Kidney capillary endothelial cell (primary cell): Measurements from ENCODE around the gene GMDS.

Source experiments
- DNase-seq: peaks from one replicate; pipeline ENCODE4 v3.0.0-alpha.2; 2018; ENCODE audit warnings: low spot score

The GMDS gene

DNA sequence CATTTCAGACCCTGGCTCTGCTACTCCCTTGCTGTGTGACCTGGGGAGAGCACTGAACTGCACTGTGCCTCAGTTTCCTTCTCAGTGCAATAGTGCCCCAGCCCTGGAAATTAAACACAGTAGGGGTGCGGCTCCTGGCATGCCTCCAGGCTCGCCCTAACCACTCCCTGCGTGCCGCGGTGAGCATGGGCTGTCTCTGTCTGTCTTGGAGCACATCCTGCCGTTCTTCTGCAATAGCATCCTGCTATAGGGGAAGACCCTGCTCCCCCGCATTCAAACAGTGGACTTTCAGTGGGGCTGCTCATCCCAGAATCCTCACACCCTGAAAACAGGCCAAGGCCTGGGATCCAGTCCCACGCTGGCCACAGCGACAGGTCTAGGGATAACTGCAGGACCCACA is 506.2 kb downstream of the GMDS start:
- no peak for DNase-seq

DNA sequence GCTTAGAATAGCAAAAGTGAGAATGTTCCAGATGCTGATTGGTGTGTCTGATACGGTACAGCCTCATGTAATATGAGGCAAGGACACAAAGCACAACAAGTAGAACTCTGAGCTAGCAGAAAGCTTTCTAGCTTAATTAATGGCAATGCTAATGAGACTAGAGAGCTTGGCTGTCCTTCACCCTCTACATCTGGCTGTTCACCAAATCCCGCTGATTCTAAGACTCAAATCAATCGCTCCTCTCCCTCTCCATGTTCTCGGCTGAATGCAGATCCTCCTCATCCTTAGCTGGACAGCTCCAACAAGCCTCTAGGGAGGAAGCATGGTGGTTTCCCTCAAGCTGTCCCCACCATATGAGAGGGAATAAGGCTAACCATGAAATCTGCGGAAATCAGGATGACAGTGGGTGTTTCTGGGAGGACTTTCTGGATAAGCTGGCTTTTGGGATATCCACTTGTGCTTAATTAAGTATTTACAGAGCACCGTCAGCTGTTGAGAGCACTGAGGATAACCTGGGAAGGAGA is 506.8 kb downstream of the GMDS start:
- no peak for DNase-seq

DNA sequence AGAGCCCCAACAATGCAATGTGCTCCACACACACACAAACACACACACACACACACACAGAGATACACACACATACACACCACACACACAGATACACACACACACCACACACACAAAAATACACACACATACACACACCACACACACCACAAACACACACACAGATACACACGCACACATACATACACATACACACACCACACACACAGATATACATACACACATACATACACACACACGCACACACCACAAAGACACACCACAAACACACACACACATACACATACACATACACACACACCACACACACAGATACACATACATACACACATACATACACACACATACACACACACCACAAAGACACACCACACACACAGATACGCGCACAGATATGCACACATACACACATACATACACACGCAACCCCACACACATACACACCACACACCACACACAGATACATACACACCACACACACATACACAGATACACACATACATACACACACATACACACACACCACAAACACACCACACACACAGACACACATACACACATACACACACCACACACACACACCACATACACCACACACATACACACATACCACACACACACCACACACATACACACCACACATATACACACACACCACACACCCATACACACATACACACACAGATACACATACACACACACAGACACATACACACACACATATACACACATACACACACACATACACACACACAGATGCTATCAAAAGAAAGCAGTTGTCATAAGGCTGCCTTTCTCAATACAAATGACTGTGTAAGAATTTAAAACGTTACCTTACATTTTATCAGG is 507.7 kb downstream of the GMDS start:
- no peak for DNase-seq

DNA sequence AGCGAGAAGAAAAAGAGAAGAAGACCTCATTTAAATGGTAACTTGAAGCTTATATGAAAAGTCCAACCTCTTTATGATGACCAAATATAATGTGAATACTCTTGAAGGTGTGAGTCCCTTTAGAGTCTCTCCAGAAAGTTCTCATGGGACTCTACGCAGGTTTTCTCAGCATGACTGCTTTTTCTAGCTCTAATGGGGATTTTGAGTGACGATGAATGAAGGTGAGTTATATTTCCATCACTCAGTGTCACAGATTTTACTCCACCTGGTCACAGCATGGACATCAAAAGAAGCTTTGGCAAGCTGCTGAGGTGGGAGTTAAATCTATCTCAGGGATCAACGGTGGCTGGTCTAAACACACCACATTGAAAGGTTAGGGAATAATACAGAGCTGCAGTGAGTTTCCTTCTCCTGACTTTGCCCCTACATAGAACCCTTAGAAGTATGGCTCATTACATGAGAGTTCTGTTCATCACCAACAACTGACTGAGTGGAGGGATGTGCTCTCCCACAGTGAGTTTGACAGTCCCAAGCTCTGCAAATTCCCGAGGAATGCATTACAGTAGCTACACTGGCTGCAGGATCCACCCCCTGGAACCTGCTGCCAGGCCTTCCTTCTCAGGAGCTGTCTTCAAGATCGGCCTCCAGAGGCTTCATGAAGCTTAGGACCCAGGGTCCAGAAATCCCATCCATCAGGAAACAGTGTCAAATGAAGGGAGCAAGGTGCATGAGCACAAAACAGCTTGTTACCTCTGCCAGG is 508.9 kb downstream of the GMDS start:
- no peak for DNase-seq

DNA sequence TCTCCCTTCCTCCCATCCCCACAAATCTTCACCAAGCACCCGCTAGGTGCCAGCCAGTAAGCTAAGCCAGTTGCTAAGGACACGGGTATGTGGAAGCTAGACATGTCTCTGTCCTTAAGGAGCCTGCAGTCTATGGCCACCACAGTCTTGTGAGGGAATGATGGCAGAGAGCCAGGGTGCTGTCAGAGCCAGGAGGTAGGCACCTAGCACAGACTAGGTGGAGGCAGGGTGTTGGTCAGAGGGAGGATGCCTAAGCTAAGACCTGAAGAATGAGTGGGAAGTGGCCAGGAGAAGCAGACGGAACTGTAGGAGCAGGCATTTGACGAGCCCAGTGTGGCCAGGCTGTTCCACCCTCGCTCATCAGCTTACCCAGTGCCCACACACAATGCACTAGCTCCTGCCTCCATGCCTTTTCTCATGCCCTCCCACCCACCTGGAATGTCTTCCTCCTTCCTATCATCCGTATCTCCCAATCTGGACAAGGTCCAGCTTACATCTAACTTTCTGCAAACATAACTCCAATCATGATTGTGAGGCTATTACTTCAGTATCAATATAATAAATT is 510.1 kb downstream of the GMDS start:
- no peak for DNase-seq

DNA sequence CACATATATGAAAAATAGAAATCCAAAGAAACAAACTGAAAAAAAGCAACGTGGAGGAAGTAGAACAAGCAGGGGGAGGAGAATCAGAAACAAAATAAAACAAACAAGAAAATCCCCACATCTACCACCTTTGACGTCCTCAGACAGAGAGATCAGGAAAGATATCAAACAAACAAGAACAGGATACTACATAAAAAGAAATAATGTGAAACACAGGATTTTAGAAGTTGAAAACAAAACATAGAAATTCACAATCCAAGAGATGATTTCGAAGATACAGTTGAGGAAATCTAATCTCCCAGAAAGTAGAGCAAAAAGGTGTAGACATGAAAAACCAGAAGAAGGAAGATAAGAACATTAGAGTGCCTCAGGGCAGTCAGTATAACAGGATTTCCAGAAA is 514.5 kb downstream of the GMDS start:
- DNase-seq: no peak

DNA sequence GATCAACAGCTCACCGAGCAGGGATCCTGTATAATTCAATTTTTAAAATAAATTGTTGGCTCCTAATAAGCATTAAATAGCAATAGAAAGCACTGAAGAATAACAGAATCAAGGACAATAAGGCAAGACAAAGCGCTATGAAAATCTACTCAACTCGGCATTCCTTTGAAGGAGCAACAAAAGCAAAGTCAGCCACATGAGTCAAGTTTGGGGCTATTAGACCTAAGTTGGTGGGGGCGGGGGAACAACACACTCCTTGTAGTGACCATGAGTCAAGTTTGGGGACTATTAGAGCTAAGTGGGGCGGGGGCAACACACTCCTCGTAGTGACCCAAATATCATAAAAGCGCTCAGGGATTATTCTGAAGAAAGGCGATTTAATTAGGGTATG is 515.7 kb downstream of the GMDS start:
- no peak for DNase-seq

DNA sequence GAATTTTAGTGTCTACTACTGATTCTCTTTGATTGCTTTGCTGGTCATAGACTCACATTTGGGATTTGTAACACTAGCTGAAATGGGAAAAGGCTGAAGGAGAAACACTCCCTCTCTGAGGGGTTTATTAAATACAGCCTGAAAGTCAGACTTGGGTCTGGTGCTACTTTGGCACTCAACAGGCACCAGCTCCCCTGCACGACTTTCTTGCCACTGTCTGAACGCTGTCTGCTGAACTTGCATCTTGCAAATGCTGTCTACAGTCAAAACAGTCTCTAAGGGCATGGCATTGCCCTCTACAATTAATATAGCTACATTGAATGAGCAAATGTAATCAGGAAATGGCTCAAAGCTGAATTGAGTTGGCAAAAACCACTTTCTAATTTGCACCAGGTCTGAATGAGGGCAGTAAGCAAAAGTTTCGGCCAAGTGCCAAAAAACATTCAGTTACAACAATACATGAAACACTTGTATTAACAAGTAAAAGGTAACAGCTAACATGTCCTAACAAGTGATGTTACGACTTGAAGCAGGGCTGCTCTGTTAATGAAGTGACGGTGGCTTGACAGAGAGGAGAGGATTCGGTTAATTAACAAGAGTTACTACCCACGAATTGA is 516.2 kb downstream of the GMDS start:
- DNase-seq: no peak

DNA sequence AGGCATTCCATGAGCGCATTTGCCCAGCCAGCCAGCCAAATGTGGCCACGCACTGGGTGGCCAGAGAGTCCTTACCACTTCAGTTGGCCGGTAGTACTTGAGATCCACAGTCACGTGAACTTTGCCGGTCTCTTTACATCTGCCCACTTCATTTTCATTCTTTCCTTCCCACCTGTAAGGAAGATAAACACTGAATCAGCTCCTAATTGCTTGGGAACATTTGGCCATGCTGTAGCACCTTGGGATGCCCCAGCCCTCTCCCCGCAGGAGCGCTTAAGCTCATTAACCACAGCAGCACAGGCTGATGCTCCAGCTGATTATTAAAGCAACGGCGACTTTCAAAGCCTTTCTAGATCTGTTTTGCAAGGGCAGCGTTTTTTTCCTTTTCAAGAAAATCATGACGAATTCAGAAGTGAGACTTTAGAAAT is 519.0 kb downstream of the GMDS start:
- no peak for DNase-seq

DNA sequence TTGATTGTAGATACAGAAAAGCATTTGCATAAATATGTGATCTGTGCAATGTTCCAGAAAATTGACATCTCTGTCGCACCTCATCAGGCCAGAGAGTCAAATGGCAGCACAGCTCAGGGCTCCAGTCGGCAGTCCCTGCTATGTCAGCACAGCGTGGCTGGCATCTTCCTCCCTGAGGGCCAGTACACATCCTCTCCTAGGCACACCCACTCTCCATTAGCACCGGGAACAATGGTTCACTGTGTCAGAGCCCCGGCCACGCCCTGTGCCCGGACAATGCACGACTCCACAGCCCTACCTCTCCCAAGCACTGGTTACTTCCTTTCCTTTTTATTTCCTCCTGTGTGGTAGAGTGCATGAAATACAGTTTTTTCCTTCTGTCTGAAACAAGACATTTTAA is 520.8 kb downstream of the GMDS start:
- peak; percentile 92 for DNase-seq

DNA sequence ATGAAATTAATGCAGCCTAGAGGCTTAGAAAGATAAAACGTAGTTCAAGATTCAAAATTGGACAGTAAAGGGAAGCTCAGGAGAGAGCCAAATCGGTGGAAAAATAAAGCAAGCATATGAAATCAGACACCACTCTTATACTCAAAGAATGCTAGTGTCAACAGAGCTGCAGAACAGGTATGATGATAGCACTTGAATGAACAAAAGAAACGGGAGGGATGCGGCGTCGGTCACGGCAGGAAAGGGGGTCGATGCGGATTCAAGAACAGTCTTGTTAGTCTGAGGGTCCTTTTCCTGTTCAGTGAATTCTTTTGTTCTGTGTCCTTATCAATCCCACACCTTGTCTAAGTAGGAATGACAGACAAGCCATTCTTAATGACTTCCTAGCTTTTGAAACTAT is 521.3 kb downstream of the GMDS start:
- no peak for DNase-seq

DNA sequence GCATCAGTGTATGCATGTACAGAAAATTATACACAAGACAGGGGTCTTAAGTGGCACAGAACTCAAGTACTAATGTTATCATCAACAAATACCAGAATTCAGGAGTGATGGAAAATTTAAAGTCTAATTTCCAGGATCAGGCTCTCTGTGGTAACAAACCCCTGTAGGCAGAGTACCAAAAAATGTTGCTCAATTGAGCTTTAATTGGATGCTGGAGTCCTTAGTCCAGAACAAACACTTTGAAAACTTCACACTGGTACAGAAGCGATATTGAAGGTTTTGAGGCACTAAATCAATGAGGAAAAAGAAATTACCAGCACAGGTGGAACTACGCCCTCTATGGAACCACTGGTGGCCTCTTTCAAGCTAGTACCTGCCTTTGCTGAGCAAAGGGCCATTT is 522.6 kb downstream of the GMDS start:
- DNase-seq: no peak

DNA sequence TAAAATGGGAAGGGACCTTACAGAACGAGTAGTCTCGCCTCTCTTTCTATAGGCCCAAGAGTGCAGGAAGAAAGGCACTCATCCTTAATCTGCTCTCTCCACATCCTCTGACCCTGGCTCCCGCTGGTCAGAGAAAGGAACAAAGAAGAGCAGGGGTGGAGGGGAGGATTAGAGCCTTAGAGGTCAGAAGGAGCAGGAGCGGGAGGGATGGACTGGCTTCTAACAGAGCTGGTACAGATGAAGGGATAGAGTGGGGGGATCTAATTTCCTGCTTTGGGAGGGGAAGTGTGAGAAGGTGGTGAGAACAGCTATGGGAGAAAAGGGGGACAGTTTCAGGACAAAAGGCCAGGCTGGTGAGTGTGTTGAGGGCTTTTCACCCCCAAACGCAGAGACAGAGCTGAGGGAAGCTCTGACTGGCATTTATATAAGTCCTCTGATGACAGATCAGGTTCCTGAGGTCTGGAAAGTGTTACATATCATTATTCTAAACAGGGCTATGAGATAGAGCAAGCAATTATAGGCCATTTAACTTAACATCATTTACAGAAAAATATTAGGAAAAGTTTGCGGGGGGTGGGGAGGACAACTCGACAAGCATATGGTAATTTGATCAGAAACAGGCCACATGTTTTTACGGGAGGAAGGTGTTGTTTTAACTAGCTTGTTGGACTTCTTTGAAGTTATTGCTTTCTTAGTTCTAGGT is 524.6 kb downstream of the GMDS start:
- no peak for DNase-seq

DNA sequence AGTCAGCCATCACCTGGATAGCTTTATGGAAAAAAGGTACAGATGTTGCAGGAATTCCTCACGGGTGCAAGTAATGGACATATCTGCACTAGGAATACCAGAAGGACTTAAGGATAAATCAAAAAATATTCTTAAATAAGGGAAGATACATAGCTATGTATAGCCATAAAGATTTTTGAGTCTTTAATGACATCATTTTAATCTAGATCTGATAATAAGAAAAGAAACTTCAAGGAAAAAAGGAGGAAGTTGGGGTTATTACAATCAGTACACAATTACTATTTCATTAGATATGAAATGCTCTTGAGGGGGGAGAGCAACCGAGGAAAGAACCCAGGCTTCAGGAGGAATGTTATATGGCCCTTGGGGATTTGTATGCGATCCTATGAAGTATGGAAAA is 525.5 kb downstream of the GMDS start:
- no peak for DNase-seq

DNA sequence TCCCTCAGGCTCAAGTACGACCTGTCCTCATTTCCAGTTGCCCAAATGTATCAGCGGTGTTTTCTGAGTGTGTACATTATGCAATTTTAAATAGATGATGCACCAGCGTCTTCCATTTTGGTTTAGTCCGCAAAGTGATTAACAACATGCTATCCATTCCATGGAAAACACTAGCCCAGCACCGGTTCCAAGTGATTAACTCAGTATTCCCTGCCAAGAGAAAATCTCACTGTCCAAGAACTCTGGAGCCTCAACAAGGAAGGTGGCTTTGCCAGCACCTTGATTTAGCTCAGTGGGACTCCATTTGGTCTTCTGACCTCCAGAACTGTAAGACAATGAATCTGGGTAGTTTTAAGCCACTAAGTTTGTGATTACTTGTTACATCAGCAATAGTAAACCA is 528.5 kb downstream of the GMDS start:
- no peak for DNase-seq

DNA sequence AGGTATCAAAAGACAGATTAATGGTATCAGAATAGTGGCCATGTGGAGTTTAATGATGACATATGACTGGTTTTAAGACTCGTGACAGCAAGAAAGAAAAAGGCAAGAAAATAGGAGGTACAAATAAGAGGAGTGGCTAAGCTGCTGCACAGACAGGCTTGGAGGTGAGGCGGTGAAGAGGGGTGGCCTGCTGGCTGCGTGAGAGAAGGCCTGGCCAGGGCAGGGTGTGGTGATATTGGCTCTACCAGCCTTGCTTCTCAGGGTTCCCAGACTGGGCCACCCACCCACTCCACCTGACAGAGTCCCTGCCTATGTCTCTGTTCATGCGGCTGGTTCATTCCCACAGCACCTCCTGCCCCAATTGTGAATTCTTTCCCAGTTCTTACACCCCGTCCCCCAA is 529.0 kb downstream of the GMDS start:
- no peak for DNase-seq

DNA sequence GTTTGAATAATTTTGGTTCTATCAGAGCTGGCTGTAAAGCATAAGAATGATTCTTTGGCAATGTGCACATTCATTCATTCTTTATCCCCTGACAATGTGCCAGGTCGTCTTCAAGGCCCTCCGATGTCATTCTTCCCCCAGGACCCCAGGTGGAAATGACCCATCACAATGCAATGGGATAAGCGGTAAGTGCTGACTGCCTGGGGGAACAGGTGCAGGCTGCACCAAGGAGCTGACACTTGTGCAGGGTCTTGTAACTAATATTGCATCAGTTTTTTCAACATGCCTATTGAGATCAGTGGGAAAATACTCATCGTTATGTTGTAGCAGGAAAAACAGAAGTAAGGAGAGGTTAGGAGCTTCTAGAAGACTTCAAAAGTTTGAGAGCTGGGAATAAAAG is 530.1 kb downstream of the GMDS start:
- DNase-seq: no peak

DNA sequence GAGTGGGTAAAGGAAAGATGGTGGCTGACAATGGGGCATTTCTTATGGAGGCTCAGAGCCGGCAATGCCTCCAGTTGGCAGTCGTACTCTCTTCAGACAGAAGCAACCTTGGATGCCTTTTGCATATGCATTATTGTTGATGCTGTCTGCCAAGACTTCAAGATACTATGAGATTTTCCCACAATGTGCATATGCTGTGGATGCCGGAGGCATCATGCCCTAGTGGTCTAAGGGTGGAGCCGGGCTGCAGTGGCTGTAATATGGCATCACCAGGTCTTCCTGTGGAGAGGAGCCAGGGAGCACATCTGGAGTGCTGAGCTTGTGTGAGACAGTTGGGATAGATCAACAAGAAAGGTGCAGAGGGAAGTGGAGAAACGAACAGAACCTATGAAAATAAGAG is 530.8 kb downstream of the GMDS start:
- DNase-seq: no peak

DNA sequence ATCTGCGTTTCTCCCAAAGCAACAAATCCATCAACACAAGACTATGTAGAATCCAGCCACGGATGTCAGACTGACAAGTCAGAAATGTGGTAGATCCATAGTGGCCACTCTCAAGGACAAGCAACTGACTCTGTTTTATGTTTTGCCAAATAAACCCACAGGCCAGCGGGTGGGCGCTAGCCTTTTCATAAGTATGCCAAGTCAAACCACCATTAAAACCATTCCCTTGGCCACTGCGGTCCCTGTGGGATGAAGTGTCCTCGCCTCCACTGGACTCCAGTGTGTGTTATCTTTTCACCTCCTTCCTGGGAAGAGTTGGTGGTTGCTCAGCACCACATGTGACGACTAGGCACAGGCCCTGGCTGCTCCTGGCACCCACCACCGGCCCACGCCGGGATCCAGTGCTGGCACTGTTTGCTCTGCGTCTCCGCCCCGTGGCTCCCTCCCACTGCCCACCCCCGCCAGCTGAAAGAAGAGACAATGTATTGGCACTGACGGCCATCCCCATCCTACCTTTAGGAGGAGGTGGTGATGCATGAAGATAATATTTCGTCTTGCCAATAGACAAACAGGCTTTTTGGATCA is 532.3 kb downstream of the GMDS start:
- DNase-seq: no peak

DNA sequence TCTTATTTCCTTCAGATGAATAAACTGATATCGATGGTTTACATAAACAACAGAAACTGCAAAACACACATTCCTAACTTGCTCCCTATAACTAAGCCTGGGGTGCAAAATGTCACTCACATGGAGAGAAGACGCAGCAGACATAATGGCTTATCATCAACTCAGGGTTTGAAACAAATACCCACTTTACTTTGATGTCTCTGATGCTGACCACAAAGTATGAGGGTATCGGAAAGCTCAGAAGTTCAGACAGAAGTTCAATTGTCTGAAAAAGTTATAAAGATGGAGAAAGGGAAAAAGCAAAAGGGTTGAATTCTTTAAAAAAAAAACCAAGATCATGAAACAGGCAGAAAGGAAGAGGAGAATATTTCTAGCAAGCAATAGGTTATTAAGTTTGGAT is 533.0 kb downstream of the GMDS start:
- no peak for DNase-seq

DNA sequence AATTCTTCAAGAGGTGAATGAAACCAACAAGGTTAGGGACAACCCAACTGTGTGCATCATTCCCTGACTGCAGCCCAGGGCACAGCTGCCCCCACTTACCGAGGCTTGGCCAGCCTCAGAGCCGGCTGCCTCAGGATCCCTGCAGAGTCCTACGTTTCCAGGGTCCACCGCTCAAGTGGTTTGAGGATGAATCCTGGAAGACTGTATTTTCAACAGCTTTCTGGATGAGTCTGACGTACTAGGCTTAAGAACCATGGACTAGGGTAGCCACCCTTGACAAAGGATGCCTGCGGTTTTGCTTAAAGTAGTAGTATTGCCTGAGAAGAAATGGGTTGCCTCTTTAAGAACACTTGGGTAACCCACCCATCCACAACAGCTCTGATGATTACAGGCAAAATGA is 534.3 kb downstream of the GMDS start:
- DNase-seq: no peak

DNA sequence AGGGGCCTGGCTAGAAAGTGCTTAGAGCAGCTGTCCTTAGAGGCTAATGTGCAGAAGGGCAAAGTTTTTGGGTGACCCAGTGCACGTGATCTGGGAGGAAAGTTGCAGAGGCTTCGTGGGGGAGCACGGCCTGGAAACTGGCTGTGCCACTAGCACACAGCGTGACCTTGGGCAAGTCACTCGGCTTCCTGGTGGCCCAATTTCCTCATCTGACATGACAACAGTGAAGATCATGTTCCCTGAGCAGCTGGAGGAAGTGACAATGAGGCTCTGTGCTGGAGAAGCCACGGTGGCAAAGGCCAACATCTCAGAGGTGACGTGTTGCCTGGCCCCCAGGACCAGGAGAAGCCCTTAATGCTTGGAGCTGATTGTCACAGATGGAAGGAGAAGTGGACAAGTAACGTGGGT is 536.2 kb downstream of the GMDS start:
- no peak for DNase-seq
